HG02610 (cell line): ENCODE results near the gene ZBTB42.
"Not testable (repeated sequence)": the region's sequence is repeated elsewhere in the genome, so short reads cannot be mapped to it uniquely, and the experiment has no call there.

Source experiments
- ATAC-seq: cut with Tn5 transposase; IDR thresholded peaks from one replicate; pipeline ENCODE4 v1.9.1; 2021; ENCODE audit warnings: mild to moderate bottlenecking, moderate library complexity; ENCODE audit not compliant: unreplicated experiment

The ZBTB42 gene

GRCh38 chr14:104830781-104831180 lies 29.9 kb downstream of the ZBTB42 start:
- no peak for ATAC-seq

GRCh38 chr14:104836171-104836935 lies 35.5 kb downstream of the ZBTB42 start:
- ATAC-seq = not testable (repeated sequence)

- no peak for ATAC-seq
These were observed 40.8 kb downstream of the ZBTB42 start for GRCh38 chr14:104841730-104842129.

GRCh38 chr14:104843006-104843405 lies 42.1 kb downstream of the ZBTB42 start:
- ATAC-seq = no peak

- no peak for ATAC-seq
These were observed 42.8 kb downstream of the ZBTB42 start for GRCh38 chr14:104843442-104844305.

- no peak for ATAC-seq
These were observed 43.6 kb downstream of the ZBTB42 start for GRCh38 chr14:104844306-104845032.

GRCh38 chr14:104845033-104845666 lies 44.2 kb downstream of the ZBTB42 start:
- ATAC-seq = no peak

- no peak for ATAC-seq
These were observed 45.0 kb downstream of the ZBTB42 start for GRCh38 chr14:104845834-104846441.

- ATAC-seq = no peak
These were observed 51.4 kb downstream of the ZBTB42 start for GRCh38 chr14:104852280-104852663.
